Ecto neural progenitor cell (in vitro differentiated cells): ENCODE results near the gene CST5.
"Not testable (repeated sequence)": the region's sequence is repeated elsewhere in the genome, so short reads cannot be mapped to it uniquely, and the experiment has no call there.

ENCODE experiments used
- DNase-seq: peaks from one replicate; pipeline ENCODE4 v3.0.0-alpha.2; 2018; ENCODE audit warnings: low spot score

CST5 gene, protein sequence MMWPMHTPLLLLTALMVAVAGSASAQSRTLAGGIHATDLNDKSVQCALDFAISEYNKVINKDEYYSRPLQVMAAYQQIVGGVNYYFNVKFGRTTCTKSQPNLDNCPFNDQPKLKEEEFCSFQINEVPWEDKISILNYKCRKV

DNA sequence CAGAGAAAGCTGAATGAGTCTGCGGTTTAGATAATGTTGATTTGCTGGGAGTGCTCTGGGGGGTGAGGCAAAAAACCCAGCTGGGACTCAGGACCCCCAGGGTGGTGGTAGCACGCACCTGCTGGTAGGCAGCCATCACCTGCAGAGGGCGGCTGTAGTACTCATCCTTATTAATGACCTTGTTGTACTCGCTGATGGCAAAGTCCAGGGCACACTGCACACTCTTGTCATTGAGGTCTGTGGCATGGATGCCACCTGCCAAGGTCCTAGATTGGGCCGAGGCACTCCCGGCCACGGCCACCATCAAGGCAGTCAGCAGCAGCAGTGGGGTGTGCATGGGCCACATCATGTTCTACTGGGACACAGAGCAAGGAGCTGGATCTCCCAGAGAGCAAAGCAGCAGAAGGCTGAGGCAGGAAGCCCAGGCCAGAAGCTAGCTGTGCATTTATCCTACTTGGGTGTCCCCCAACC, at the start of gene CST5:
Gene CST5 (minus strand): TSS at position 421 of the 471 bp plus-strand sequence. CDS start 72 bp downstream, at position 349.
- no peak for DNase-seq

DNA sequence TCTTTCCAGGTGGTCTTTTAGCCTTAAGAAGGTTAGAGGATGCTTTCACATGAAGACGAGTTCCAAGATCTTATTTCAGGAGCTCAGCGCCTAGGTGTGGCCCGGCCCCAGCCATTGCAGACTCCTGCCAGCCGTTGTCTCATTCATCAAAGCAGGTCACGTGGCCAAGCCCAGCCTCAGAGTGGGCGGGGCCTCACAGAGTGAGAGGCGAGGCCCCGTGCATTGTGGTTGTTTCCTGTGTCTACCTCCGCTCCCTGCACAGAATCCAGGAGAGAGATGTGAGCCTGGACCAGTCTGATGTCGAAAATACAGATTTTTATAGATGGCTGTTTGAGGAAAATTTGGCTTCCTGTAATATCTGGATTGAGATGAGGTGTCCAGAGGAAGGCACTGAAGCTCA, 49.2 kb upstream of the CST5 start:
- DNase-seq = no peak

DNA sequence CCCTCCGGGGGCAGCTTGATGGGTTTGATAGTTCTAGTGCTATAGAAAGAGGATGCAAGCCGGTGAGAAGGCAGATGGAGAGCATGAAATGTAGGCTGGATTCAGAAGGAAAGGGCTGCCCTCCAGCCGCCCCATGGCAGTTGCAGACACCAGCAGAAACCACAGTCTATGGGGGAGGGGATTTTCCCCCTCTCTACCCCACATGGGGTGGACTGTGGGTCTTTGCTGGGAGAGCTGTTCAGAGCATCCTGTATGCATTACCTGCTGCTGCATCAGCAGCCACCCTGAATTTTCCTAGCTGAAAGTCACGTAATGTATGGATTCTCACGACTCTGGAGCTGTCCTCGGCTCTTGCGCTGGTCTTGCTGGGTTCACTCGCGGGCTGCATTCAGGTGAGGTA, 48.8 kb upstream of the CST5 start:
- no peak for DNase-seq

DNA sequence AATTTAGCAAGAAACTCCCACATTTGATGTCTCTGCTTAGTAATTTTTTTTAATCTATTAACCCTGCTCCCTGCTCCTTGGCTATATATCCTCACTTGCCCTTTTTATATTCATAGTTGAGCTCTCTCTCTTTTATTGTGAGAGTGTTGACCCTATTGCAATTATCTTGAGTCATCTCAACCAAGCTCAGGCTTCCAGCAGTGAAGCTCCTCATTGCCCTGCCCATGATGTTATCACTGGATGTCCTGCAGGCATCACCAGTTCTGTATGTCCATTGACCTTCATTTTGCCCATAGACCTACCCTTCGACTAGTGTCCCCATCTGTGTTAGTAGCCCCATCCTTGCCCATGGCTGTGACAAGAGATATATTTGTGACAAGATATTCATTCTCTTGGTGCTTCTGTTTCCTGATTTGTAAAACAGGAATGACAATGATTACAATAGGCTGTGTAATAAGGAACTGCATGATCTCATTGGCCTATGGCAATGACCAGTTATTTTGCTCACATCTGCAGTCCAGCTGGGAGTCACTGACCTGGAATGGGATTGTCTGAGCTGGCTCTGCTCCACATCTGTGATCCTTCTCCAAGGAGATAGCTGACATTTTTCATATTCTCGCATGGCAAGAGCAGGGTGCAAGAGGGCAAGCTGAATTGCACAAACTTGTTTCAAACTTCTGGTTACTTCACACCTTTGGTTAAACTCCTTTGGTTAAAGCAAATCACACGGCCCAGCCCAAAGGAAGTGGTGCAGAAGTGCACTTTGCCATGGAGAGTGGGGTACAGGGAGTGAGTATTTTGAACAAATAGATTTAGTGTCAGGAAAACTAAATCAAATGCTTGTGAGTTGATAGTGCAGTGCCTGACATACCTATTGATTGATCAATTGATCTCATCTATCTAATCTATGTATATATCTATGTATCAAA, 47.7 kb upstream of the CST5 start:
- DNase-seq = no peak

DNA sequence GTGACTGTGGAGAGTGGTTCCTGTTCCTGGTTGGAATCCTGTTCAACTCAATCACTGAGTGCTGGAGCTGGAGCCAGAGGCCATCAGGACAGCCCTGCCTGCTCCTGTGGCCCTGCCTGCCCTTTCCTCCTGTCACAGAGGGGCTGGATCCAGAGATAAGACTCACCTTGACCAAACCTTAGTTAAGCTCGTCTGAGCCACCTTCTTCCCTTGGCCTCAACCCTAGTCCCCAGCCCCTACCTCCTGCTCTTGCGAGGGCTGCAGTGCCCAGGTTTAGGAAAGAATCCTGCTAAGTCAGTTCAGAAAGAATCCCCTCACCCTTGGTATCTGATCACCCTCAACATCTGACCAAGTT, 47.0 kb upstream of the CST5 start:
- DNase-seq = no peak

DNA sequence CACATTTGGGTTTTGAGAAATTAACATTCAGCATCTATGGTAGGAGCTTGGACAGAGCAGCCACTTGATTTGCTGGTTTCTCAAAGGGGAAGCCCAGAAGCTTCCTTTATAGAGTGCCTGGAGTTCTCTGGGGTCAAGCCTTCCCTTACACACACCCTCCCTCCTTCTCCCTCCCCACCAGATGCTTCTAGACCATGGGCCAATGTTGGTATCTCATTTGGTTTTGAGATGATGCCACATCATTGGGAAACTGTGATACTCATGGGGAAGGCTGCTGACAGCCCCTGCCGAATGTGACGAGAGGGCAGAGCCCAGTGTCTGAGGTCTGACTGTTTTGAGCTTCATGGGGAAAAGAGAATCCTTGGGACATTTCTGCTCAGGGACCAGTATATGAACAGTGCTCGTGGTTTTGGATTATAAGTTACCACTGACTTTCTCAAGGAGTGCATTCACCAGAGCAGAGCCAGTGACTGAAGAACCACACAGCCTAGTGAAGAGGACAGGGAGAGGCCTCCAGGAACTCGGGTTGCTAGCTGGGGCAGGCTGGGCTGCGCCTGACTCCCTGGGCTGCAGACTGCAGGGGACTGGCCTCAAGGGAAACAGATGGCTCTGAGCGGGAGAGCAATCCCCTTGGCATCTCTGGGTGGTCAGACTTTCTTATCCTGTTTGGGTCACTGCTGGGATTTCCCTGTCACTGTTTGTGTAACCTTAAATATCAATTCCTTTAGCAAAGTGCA, 46.4 kb upstream of the CST5 start:
- DNase-seq = no peak

DNA sequence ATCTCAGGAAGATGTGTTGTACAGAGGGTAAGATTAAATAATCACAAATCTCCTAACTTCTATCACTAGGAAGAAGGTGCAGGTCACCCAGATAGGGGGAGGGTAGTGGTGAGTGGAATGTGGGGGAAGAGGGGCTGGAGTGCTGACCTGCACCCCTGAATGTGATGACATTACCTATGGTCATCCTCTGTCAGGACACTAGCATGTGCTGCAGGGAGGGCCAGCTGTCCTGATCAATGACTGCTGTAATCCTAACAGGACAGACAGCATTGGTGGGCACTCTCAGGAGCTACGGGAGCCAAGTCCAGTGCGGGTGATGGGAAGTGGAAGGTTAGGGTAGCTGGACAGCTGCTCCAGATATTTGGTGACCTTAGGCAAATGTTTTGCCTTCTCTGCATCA, 45.2 kb upstream of the CST5 start:
- DNase-seq = no peak

DNA sequence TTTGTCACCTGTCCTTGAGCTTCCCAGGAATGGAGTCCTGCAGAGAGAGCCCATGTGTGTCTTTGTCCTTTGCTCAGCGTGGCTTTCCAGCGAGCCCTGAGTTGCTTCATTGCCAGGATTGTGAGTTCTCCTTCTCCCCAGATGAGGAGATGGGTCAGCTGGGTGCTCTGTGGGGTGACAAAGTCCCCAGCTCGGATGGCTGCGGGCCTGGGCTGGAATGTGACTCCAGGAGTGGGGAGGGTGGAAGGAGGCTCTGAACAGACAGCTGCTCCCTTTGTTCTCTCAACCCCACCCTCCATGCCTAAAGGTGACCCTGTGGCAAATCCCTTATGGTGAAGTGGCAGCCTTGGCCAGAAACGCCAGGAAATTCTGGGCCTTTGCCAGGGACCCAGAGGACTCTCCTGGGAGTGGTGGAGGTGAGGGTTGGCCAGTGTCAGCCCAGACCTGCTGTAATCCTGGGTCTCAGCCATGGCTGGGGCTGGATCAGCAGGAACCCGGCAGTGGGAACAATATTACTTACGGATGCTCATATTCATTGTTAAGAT, 44.4 kb upstream of the CST5 start:
- no peak for DNase-seq

DNA sequence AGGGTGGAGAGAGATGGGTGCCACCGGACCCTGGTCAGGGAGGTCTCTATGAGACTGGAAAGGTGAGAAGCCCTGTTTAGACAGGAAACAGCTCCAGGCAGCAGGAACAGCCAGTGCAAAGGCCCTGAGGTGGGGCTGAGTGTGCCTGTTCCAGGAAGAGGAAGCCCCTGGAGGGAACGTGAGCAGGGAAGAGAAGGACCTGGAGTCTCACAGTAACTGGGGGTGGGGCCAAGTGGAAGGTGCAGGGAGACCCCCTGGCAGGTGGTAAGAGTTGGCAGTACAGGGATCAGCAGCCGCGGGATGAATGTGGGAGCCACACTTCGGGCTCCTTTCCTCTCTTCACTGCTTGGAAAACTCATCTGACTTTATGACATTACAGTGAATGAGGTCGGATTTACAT, 43.8 kb upstream of the CST5 start:
- no peak for DNase-seq

DNA sequence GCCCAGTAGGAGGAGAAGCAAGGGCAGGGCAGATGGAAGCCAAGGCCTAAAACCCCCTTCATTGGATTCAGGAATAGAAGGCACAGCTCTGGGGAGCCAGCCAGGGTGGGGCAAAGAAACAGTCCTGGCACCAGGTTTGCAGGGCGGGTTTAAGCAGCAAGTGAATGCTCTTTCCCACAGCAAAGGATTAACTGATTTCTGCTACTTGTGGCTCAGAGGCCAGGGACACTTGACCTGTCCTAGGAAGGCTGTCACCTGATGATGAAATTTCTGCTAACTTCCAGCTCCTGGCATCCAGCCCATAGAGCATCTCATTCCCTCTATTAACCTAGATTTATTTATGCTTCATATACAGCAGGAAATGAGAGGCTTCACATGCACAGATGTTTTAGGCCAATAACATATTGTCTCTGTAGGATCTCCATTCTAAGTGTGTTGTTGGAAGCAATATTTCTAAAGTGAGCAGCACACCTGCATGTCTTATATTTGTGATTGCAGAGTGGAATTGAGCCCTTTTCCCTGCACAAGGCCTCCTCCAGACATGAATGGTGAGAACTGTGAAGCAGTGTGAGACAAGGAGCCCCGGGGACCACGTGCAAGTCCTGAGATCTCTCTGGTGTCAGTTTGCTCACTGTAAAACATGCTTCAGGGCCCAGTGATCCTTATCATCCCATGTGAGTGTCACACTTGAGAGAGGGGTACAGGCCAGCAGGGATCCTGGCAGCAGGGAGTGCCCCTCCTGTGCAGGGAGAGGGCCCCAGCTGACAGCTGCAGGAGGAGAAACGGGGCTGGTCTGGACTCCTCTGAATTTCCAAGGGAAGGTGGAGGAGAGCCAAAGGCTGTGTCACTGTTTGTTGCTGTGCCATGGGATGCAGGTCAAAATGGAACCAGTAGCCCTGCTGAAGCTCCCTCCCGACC, 41.1 kb upstream of the CST5 start:
- DNase-seq = no peak

DNA sequence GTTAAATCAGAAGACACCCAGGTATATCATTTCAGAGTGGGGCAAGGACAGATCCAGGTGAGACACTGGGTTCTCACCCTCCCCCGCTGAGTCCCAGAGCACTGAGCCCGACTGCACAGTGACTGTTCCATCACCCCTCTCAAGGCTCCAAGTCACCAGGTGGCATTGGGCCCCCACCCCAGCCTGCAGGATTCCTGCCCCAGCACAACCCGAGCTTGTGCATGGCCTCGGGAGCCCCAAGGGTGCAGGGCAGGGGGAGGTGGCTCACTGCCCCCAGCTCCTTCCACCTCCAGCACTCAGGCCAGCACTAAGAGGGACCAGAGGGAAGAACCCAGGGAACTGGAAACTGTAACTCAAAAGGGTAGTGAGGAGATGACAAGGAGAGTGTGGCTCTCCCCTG, 39.3 kb upstream of the CST5 start:
- no peak for DNase-seq

DNA sequence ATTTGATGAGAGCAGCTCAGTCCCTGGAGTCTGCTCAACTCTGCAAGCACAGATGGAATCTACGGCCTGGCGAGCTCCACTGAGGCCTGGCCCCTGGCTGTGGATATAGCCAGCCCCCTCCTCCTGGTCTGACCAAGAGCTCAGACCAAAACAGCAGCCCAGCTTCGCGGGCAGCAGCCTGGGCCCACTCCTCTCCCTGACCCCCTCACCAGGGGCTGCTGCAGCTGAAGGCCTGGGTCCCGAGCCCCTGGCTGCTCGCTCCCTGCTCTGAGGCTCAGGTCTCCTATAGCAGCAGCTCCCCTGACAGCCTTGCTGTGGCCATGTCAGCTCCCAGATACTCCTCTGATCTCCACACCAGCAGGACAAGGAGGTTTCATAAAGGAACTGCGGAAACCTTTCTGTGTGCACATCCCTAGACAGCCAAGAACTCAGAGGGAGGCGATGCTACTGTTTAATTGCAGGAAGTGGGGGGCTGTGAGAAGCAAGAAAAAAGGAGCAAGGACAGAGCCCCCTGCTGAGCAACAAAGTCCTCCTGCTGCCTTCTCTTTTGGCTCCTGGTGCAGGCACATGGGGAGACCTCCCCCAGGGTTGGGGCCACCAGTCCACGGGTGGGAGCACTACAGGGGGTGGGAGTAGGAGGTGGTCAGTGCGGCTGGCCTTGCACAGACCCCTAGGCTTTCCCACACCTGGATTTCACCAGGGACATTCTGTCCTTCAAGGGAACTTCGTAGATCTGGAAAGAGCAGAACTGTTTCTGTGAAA, 38.7 kb upstream of the CST5 start:
- DNase-seq = no peak

DNA sequence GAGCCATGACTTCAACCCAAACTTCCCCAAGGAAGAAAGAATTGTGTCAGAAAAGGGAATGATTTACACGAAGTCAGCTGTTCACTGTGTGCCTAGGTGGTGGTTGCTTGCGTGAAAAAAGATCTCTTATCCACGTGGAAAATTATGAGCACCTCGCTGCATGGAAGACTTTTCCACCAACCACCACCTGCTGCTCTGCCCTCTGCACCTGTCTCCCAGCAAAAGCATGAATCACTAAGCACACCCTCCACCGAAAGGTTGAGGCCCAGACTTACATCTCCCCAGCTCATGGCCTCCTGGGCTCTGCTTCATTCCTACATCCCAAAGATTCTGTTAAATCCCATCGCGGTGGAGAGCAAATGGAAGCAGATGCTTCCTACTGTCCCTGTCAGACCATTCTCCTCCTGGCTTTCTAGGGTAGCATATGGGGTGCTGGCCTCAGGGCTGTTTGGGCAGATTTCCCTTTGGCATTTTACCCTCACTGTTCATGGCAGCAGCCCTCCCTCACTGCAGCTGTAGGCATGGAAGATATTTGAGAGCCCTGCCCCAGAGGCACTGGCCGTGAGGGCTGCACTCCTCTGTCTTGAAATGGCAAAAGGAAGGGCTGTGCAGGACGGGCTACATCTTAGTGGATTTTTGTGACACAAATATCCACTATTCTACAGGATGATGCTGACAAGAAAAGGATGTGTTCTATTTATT, 37.6 kb upstream of the CST5 start:
- no peak for DNase-seq

DNA sequence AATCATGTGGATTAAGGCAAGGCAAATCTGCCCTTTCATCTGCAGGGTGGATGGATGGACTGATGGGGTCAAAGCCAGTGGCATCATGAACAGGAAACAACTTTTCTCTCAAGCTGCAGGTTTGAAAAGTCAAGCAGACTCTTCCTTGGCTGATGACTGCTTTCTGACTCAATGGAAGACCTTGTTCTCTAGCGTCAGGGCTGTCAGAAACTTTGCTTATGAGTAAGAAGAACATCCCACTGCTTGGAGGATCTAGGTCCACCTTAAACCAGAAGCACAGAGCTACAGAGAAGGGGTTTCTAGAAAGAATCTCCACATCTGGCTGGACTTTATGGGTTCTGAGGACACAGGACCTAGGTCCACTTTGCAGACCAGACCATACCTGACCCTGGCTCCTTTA, 36.3 kb upstream of the CST5 start:
- DNase-seq = no peak

DNA sequence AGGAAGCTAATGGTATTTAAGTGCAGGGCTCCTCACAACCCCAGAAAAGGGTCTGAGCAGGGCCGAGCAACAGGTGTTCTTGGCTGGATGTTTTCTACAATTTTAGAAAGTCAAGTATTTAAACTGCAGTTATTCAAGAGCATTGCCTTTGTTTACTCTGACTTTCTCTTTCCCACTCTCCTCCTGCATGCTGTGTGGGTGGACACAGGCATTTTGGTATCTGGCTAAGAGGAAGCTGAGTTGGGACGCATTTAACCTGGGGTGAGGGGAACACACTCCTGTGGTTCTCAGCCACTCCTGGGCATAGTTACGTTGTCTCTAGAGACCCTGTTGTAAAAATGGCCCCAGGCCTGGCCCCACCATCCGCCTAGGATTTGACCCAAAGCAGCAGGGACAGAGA, 34.9 kb upstream of the CST5 start:
- not testable (repeated sequence) for DNase-seq

DNA sequence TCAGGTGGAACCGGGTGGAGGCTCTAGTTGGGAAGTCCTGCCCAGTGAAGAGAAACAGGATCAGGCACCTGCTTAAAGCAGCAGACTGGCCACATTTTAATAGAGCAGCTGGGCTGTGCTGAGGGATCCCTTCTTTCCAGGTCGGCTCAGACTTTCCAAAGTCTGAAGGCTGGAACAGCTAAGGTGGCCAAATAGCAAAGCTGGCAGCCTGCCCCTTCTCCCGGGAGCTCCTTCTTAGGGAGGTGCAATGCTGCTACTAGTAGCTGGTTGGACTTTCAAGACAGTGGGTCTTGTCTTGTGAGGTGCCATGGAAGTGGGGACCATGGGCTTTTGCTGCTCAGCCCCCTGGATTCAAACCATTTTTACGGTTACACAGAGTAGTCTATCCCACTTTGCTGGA, 30.7 kb upstream of the CST5 start:
- DNase-seq = no peak

DNA sequence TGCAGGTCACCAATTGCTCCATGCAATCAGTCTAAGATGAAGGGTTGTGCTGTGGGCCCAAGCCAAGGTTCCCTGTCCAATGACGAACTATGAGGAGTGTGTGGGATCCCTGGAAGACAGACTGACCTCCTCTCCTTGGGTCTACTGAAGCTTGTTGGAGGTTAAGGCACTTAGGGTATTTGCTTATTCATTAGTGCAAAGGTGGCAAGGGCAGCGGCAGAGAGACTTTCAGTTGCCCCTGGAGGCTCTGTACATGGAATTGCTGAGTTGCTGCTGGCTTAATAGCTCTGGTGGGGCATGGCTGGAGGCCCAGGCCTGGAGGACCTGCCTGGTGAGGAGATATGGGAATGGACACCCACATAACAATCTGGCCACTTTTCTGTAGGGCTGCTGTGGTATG, 29.8 kb upstream of the CST5 start:
- DNase-seq = no peak

DNA sequence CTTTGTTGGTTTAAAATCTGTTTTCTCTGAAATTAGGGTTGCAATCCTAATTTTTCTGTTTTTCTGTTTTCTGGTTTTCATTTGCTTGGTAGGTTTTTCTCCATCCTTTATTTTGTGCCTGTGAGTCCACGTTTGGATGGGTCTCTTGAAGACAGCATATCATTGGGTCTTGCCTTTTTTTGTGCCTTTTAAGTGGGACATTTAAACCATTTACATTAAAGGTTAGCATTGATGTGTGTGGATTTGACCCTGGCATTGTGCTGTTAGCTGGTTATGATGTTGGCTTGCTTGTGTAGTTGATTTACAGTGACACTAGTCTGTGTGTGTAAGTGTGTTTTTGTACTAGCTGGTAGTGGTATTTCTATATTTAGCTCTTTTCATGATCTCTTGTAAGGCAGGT, 28.0 kb upstream of the CST5 start:
- no peak for DNase-seq

DNA sequence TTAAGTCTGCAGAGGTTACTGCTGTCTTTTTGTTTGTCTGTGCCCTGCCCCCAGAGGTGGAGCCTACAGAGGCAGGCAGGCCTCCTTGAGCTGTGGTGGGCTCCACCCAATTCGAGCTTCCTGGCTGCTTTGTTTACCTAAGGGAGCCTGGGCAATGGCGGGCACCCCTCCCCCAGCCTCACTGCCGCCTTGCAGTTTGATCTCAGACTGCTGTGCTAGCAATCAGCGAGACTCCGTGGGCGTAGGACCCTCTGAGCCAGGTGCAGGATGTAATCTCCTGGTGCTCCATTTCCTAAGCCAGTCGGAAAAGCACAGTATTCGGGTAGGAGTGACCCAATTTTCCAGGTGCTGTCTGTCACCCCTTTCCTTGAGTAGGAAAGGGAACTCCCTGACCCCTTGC, 22.8 kb upstream of the CST5 start:
- DNase-seq = peak; percentile 17

DNA sequence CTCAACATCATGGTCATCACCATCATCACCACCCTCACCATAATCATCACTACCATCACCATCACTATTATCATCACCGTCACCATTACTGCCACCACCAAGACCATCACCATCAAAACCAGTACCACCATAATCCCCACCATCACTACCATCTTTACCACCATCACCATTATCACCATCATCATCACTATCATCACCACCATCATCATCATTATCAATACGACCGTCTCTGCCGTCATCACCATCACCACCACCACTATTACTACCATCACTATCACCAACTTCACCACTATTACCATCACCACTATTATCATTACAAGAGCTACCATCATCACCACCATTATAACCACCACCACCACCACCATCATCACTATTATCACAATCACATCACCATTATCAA, 11.3 kb upstream of the CST5 start:
- not testable (repeated sequence) for DNase-seq
